ENCODE measurements around the gene UBE3C.

UBE3C gene

DNA sequence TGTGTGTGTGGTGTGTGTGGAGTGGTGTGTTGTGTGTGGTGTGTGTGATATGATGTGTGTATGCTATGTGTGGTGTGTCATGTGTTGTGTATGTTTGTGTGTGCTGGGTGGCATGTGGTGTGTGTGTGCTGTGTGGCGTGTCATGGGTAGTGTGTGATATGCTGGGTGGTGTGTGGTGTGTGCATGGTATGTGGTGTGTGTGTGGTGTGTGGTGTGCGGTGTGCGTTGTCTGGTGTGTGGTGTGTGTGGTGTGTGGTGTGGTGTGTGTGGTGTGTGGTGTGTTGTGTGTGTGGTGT is 160.5 kb downstream of the UBE3C start:
- no peak for DNase-seq

- no peak for DNase-seq
These were observed 161.1 kb downstream of the UBE3C start for GRCh38 chr7:157299613-157300368.

- DNase-seq, result no peak
These were observed 161.7 kb downstream of the UBE3C start for GRCh38 chr7:157300369-157300825.

DNA sequence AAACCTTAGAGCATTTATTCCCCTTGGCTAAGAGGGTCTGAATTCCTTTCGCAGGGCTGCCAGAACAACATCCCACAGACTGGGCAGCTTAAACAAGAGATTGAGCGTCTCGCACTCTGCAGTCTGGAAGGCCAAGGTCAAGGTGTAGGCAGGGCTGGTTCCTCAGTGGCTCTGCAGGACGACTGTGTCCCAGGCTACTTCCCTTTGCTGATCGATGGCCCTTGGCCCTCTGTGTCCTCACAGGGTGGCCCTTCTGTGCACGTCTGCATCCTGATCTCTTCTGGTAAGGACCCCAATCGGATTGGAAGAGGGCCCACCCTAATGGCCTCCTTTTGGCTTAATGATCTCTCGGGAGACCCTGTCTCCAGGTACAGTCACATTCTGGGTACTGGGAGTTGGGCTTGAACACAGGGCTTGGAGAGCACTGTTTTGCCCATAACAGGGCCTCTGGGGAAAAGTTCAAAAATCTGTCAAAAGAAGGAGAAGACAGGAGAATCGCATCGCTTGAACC is 162.9 kb downstream of the UBE3C start:
- no peak for DNase-seq

GRCh38 chr7:157306846-157307838 is 168.4 kb downstream of the UBE3C start:
- DNase-seq, result no peak

- DNase-seq, result no peak
These were observed 171.4 kb downstream of the UBE3C start for GRCh38 chr7:157309988-157310668.

DNA sequence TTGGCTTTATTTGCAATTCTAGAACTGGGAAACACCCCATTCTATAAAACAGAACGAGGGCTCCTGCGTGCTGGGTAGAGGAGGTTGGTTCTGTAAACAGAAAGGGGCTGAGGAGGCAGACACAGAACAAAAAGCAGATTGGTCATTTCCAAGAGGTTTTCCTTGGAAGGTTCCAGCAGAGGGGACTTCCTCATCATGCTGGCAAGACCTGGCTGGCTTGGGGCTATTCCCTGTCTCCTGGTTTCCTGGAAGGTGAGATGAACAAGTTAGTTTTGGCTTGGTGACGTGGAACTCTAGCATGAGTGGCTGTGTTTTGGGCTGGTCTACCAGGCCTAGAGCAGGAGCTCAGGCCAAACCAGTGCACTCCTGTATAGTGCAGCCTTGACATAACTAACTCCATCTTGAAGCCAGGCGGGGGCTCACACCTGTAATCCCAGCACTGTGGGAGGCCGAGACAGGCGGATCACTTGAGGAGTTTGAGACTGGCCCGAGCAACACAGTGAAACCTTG is 172.0 kb downstream of the UBE3C start:
- DNase-seq, result no peak

DNA sequence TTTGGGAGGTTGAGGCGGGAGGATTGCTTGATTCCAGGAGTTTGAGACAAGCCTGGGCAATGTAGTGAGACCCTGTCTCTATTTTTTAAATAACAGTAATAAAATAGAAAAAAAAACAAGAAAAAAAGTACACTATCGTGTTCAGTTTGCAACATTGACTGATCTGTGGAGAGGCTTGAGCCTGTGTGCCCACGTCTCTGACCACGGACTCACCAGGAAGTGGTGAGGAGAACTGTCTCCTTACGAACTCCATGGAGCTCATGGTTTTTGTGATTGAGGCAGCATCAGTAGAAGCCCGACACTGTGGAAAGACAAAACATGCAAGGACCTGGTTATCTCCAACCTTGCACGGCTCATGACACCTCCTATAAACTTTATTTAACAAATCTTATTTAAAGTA is 174.2 kb downstream of the UBE3C start:
- DNase-seq, result no peak

GRCh38 chr7:157313645-157314044 is 174.9 kb downstream of the UBE3C start:
- no peak for DNase-seq

DNA sequence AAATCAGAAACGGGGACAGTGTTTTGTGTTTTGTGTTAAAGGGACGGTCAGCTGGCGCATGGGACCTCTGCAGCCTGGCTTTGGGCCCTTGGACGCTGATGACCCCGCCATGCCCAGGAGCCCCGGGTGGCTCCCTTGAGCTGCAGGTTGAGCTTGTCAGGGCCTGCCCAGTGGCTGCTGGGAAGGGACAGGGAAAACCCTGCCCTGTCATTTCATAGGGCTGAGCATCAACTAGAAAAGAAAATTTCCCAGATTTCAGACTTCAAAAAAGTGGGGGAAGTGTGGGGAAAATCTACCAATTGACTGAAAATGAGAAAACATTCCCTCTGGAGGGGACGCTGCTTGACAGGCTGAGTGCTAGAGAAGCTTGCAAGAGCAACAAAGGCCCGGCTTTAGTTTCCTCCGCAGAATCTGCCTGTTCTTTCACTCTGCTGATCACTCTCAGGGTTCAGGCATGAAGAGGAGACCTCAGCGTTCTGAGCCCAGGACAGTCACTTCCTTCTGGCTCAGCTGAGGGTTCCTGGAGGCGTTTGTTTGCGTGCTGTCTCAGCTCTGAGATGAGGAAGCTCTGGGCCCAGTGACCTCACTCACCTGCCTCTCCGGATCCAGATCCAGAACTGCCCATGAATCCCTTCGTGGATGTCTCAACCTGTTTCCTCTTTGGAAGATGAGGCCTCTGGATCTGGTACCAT is 179.4 kb downstream of the UBE3C start:
- no peak for DNase-seq

Measured in NCI-H1105 treated with DMSO at 0.1 percent for 48 hours (cell line).